ENCODE measurements around the gene TJP3. TPM values are rescaled to one million over a fixed set of nuclear protein-coding genes. Genes with fewer than 3 reads are reported as not detected.
A peak's percentile ranks its signal among the peaks of the same experiment; 100 is the strongest.

TJP3 gene
- total and polyA plus RNA-seq, 2 donors from 2014 or later, result 26.5 to 32.5 TPM

GRCh38 chr19:3701200-3701599 lies 7.0 kb upstream of the TJP3 start:
- Histone ChIP-seq H3K36me3 (ENCODE audit: control insufficient read depth in 2 of 3, insufficient read depth in 3 of 3, low read length in 3 of 3) (no peaks in the 10 kb centered on the region), H3K4me3 (ENCODE audit: low read length in 3 of 3) (no peak overlapping the region), H3K9ac (ENCODE audit: low read length in 3 of 3) (no peak overlapping the region), H3K9me3 (ENCODE audit: control insufficient read depth in 2 of 3, insufficient read depth in 1 of 3, low read length in 3 of 3) (no peaks in the 10 kb centered on the region), H3K27me3 (ENCODE audit: control insufficient read depth, insufficient read depth, low read length) (no peaks in the 10 kb centered on the region), H3K27ac (ENCODE audit: low read depth in 2 of 2, low read length in 2 of 2) (no peak overlapping the region), H3K4me1 (ENCODE audit: control insufficient read depth in 2 of 3, insufficient read depth in 2 of 3, low read depth in 1 of 3, low read length in 3 of 3) (peaks cover 0 to 12% (median 6%) of the 10 kb centered on the region in 3 donors)
- FAIRE-seq (no peak), DNase-seq (no peak)
- TF ChIP-seq, protein P1, sequence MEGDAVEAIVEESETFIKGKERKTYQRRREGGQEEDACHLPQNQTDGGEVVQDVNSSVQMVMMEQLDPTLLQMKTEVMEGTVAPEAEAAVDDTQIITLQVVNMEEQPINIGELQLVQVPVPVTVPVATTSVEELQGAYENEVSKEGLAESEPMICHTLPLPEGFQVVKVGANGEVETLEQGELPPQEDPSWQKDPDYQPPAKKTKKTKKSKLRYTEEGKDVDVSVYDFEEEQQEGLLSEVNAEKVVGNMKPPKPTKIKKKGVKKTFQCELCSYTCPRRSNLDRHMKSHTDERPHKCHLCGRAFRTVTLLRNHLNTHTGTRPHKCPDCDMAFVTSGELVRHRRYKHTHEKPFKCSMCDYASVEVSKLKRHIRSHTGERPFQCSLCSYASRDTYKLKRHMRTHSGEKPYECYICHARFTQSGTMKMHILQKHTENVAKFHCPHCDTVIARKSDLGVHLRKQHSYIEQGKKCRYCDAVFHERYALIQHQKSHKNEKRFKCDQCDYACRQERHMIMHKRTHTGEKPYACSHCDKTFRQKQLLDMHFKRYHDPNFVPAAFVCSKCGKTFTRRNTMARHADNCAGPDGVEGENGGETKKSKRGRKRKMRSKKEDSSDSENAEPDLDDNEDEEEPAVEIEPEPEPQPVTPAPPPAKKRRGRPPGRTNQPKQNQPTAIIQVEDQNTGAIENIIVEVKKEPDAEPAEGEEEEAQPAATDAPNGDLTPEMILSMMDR (IDR thresholded peaks at IDR 0.05; ENCODE audit: borderline replicate concordance, extremely low read depth, insufficient read depth), result no peak
- intact Hi-C loops (cut with DNase I), result no loop called here

GRCh38 chr19:3707868-3708206 lies 347 bp upstream of the TJP3 start:
- Histone ChIP-seq H3K4me3 (ENCODE audit: low read length in 3 of 3) (peak overlapping the region in 1 of 3 donors; percentile 56), H3K9me3 (ENCODE audit: control insufficient read depth in 2 of 3, insufficient read depth in 1 of 3, low read length in 3 of 3) (no peaks in the 10 kb centered on the region), H3K36me3 (ENCODE audit: control insufficient read depth in 2 of 3, insufficient read depth in 3 of 3, low read length in 3 of 3) (no peaks in the 10 kb centered on the region), H3K4me1 (ENCODE audit: control insufficient read depth in 2 of 3, insufficient read depth in 2 of 3, low read depth in 1 of 3, low read length in 3 of 3) (peaks cover 0 to 11% (median 0%) of the 10 kb centered on the region in 3 donors), H3K9ac (ENCODE audit: low read length in 3 of 3) (peak overlapping the region in 1 of 3 donors; percentile 61), H3K27me3 (ENCODE audit: control insufficient read depth, insufficient read depth, low read length) (no peaks in the 10 kb centered on the region), H3K27ac (ENCODE audit: low read depth in 2 of 2, low read length in 2 of 2) (peak overlapping the region; percentile 81 to 83)
- DNase-seq, result no peak
- intact Hi-C loops (cut with DNase I), result no loop called here
- no peak for FAIRE-seq
- TF ChIP-seq, protein P1 (IDR thresholded peaks at IDR 0.05; ENCODE audit: borderline replicate concordance, extremely low read depth, insufficient read depth), result no peak

- peak in 2 of 5 donors; percentile 54 to 92 for DNase-seq
- no peak overlapping the region for H3K4me3 ChIP-seq (ENCODE audit: low read length in 3 of 3)
- TF ChIP-seq, protein P1 (IDR thresholded peaks at IDR 0.05; ENCODE audit: borderline replicate concordance, extremely low read depth, insufficient read depth), result no peak
- H3K4me1 ChIP-seq (ENCODE audit: control insufficient read depth in 2 of 3, insufficient read depth in 2 of 3, low read depth in 1 of 3, low read length in 3 of 3), result peaks cover 0 to 11% (median 0%) of the 10 kb centered on the region in 3 donors
- H3K27ac ChIP-seq (ENCODE audit: low read depth in 2 of 2, low read length in 2 of 2), result no peak overlapping the region
- no peaks in the 10 kb centered on the region for H3K27me3 ChIP-seq (ENCODE audit: control insufficient read depth, insufficient read depth, low read length)
- FAIRE-seq, result no peak
- intact Hi-C loops (cut with DNase I), result no loop called here
- no peak overlapping the region for H3K9ac ChIP-seq (ENCODE audit: low read length in 3 of 3)
- H3K36me3 ChIP-seq (ENCODE audit: control insufficient read depth in 2 of 3, insufficient read depth in 3 of 3, low read length in 3 of 3), result no peaks in the 10 kb centered on the region
- no peaks in the 10 kb centered on the region for H3K9me3 ChIP-seq (ENCODE audit: control insufficient read depth in 2 of 3, insufficient read depth in 1 of 3, low read length in 3 of 3)
Observed at GRCh38 chr19:3710265-3710812, 2.2 kb downstream of the TJP3 start.
